Measurements from ENCODE around the gene MTRF1L.
A peak's percentile ranks its signal among the peaks of the same experiment; 100 is the strongest.
"Not testable (repeated sequence)": the region's sequence is repeated elsewhere in the genome, so short reads cannot be mapped to it uniquely, and the experiment has no call there.

MTRF1L gene

DNA sequence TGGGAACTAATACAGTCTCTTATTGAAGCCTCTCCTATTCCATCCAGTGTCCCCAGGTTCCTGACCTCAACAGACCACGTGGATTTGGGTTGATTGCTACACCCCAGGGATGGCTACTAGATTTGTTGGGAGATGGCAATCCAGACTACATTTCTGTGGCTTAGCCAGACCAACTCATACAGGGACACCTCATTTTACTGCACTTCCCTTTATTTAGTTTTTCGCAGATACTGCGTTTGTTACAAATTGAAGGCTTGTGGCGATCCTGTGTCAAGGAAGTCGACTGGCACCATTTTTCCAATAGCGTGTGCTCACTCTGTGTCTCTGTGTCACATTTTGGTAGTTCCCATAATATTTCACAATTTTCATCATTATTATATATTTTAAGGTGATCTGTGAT is 10.3 kb upstream of the MTRF1L start:
- Histone ChIP-seq H3K4me1 (ENCODE audit: control insufficient read depth in 1 of 2, insufficient read depth in 1 of 2, low read depth in 1 of 2, low read length in 1 of 2) (peaks cover 0 to 30% of the 10 kb centered on the region in 2 experiments), H3K36me3 (no peaks in the 10 kb centered on the region), H3K27me3 (no peaks in the 10 kb centered on the region), H3K27ac (peak overlapping the region; percentile 52), H3K4me3 (ENCODE audit: low read depth in 1 of 2, low read length in 1 of 2) (no peak overlapping the region), H3K9me3 (no peaks in the 10 kb centered on the region)
- TF ChIP-seq, protein P1, sequence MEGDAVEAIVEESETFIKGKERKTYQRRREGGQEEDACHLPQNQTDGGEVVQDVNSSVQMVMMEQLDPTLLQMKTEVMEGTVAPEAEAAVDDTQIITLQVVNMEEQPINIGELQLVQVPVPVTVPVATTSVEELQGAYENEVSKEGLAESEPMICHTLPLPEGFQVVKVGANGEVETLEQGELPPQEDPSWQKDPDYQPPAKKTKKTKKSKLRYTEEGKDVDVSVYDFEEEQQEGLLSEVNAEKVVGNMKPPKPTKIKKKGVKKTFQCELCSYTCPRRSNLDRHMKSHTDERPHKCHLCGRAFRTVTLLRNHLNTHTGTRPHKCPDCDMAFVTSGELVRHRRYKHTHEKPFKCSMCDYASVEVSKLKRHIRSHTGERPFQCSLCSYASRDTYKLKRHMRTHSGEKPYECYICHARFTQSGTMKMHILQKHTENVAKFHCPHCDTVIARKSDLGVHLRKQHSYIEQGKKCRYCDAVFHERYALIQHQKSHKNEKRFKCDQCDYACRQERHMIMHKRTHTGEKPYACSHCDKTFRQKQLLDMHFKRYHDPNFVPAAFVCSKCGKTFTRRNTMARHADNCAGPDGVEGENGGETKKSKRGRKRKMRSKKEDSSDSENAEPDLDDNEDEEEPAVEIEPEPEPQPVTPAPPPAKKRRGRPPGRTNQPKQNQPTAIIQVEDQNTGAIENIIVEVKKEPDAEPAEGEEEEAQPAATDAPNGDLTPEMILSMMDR (IDR thresholded peaks at IDR 0.05) = no peak

GRCh38 chr6:153003366-153003690 is 819 bp upstream of the MTRF1L start:
- Histone ChIP-seq H3K4me3 (ENCODE audit: low read depth in 1 of 2, low read length in 1 of 2) (peak overlapping the region; percentile 86 to 88), H3K9me3 (no peaks in the 10 kb centered on the region), H3K4me1 (ENCODE audit: control insufficient read depth in 1 of 2, insufficient read depth in 1 of 2, low read depth in 1 of 2, low read length in 1 of 2) (peaks cover 18 to 24% of the 10 kb centered on the region in 2 experiments), H3K36me3 (no peaks in the 10 kb centered on the region), H3K27me3 (no peaks in the 10 kb centered on the region), H3K27ac (peak overlapping the region; percentile 74)
- TF ChIP-seq, protein P1 (IDR thresholded peaks at IDR 0.05) = no peak

DNA sequence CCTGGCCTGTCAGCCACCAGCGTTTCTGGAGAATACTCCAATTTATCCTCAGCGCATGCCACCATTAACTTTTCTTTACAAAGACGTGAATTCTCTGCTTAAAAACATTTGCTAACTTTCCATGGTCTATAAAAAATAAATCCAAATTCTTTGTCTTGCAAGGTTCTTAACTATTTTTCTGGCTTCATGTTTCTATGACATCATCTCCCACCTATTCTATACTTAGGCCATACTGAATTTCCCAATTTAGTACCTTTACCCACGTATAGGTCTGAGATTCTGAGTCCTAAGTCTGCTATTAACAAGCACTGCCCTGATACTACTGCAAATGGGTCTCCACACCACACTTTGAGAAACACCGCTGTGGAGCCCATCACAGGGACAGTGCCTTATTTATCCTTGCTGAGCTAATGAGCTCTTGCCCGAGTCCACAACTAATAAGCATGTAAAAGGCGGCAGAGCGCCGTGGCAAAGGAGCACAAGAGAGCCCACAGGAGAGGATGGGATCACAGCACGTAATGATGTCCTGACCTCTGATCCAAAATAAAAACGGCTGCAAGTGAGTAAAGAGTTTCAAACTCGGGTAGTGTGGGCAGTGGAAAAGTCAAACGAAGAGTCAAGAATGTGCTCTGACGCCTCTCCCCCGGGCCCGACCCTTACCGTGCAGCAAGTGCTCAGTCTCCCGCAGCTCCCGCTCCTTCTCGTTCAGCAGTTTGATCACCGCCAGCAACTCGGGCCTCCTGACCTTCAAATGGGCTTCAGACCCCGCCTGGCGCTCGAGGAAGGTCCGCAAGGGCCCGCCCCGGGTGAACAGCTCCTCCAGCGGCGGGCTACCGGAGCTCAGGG is 519 bp downstream of the MTRF1L start:
- Histone ChIP-seq H3K9me3 (no peaks in the 10 kb centered on the region), H3K27me3 (no peaks in the 10 kb centered on the region), H3K36me3 (peaks cover 13% of the 10 kb centered on the region), H3K27ac (peak overlapping the region; percentile 74), H3K4me3 (ENCODE audit: low read depth in 1 of 2, low read length in 1 of 2) (peak overlapping the region; percentile 86 to 88), H3K4me1 (ENCODE audit: control insufficient read depth in 1 of 2, insufficient read depth in 1 of 2, low read depth in 1 of 2, low read length in 1 of 2) (peaks cover 18 to 24% of the 10 kb centered on the region in 2 experiments)
- TF ChIP-seq, protein P1 (IDR thresholded peaks at IDR 0.05) = no peak

DNA sequence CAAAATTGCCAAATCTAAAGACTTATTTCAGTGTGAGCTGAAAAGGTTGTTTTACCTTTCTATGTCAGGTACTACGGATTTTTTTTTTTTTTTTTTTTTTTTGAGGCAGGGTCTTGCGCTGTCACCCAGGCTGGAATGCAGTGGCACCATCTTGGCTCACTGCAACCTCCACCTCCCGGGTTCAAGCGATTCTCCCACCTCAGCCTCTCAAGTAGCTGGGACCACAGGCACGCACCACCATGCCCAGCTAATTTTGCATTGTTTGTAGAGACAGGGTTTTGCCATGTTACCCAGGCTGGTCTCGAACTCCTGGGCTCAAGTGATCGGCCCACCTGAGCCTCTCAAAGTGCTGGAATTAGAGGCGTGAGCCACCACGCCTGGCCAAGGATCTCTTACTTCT is 1.7 kb downstream of the MTRF1L start:
- H3K36me3 ChIP-seq = peaks cover 23% of the 10 kb centered on the region
- not testable (repeated sequence) for H3K27me3 ChIP-seq; H3K27ac ChIP-seq; H3K4me3 ChIP-seq (ENCODE audit: low read depth in 1 of 2, low read length in 1 of 2); H3K9me3 ChIP-seq
- H3K4me1 ChIP-seq (ENCODE audit: control insufficient read depth in 1 of 2, insufficient read depth in 1 of 2, low read depth in 1 of 2, low read length in 1 of 2) = peaks cover 18 to 24% of the 10 kb centered on the region in 2 experiments

GRCh38 chr6:153000243-153000642 is 2.3 kb downstream of the MTRF1L start:
- no peaks in the 10 kb centered on the region for H3K27me3 ChIP-seq
- TF ChIP-seq, protein P1 (IDR thresholded peaks at IDR 0.05) = no peak
- H3K36me3 ChIP-seq = peaks cover 24% of the 10 kb centered on the region
- peaks cover 18 to 24% of the 10 kb centered on the region in 2 experiments for H3K4me1 ChIP-seq (ENCODE audit: control insufficient read depth in 1 of 2, insufficient read depth in 1 of 2, low read depth in 1 of 2, low read length in 1 of 2)
- no peak overlapping the region for H3K4me3 ChIP-seq (ENCODE audit: low read depth in 1 of 2, low read length in 1 of 2)
- H3K27ac ChIP-seq = no peak overlapping the region
- H3K9me3 ChIP-seq = no peaks in the 10 kb centered on the region

DNA sequence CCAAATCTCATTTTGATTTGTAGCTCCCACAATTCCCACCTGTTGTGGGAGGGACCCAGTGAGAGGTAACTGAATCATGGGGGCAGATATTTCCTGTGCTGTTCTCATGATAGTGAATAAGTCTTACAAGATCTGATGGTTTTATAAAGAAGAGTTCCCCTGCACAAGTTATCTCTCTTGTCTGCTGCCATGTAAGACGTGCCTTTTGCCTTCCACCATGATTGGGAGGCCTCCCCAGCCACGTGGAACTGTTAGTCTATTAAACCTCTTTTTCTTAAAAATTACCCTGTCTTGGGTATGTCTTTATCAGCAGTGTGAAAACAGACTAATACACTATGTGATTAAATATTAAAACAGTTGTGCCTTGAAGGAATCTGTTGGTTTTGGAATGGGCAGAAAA is 3.0 kb downstream of the MTRF1L start:
- not testable (repeated sequence) for H3K4me3 ChIP-seq (ENCODE audit: low read depth in 1 of 2, low read length in 1 of 2)

More for the DNA sequence above, 3.0 kb downstream of the MTRF1L start:
- not testable (repeated sequence) for H3K27me3 ChIP-seq, H3K9me3 ChIP-seq, H3K27ac ChIP-seq
- H3K36me3 ChIP-seq = peaks cover 31% of the 10 kb centered on the region
- peaks cover 18 to 24% of the 10 kb centered on the region in 2 experiments for H3K4me1 ChIP-seq (ENCODE audit: control insufficient read depth in 1 of 2, insufficient read depth in 1 of 2, low read depth in 1 of 2, low read length in 1 of 2)

All from neutrophil (primary cell).